GM12872 (cell line): Measurements from ENCODE around the gene FAM177A1.

Source experiments
- TF ChIP-seq, protein P1 (sequence below): IDR thresholded peaks from 3 replicates; pipeline ENCODE4 v1.5.1; 2011; ENCODE audit warnings: low read depth, mild to moderate bottlenecking, low read length, moderate library complexity; ENCODE audit not compliant: insufficient read depth

FAM177A1 gene, protein sequence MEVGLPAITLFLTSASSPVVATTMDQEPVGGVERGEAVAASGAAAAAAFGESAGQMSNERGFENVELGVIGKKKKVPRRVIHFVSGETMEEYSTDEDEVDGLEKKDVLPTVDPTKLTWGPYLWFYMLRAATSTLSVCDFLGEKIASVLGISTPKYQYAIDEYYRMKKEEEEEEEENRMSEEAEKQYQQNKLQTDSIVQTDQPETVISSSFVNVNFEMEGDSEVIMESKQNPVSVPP

DNA sequence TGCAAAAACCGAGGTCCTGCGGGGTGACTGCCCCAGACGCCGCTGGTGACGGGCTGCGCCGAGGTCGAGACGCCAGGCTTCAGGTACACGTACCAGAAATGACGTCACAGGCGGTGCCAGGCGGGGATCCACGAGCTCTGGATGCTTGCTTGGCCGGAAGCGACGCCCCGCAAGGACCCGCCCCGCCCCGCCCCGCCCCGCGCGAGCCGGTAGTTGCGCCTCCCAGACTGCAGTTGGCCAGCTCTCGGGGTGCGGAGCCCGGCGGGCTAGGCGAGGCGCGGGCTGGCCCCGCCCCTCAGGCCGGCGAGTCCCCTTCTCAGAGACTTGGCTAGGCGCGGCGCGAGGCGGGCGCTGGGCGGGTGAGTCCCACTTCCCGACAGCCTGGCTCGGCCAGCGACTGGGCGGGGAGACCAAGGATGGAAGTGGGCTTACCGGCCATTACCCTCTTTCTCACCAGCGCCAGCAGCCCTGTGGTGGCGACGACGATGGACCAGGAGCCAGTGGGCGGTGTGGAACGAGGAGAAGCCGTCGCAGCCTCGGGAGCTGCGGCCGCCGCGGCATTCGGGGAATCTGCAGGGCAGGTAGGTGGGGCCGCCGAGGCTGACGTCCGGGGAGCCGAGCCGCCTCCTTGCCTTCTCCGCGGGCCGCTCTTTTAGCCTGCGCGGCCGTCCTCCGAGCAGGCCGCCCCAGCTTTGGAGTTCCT lies at the start of gene FAM177A1:
Gene FAM177A1 (plus strand): TSS at position 225 of the 703 bp plus-strand sequence. CDS start 192 bp downstream, at position 417.
- TF ChIP-seq, protein P1, sequence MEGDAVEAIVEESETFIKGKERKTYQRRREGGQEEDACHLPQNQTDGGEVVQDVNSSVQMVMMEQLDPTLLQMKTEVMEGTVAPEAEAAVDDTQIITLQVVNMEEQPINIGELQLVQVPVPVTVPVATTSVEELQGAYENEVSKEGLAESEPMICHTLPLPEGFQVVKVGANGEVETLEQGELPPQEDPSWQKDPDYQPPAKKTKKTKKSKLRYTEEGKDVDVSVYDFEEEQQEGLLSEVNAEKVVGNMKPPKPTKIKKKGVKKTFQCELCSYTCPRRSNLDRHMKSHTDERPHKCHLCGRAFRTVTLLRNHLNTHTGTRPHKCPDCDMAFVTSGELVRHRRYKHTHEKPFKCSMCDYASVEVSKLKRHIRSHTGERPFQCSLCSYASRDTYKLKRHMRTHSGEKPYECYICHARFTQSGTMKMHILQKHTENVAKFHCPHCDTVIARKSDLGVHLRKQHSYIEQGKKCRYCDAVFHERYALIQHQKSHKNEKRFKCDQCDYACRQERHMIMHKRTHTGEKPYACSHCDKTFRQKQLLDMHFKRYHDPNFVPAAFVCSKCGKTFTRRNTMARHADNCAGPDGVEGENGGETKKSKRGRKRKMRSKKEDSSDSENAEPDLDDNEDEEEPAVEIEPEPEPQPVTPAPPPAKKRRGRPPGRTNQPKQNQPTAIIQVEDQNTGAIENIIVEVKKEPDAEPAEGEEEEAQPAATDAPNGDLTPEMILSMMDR: no peak

DNA sequence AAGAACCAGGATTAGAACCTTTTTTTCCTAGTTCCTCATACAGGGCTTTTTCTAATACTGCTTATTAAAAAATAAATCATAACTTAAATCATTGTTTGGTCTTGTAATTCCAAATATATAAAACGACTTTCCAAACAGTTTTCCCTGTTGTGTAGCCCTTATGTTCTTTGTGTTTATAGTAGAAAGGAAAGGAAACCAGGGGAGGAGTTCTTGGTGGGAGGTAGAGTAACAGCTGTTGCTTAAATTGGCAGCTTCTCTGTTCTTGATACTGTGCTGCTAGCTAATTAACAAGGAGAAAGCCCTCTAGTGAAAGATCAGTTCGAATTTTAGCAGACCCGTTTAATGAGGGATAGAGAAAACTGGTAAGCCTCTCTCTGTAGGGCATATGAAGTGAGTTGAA lies 48.3 kb upstream of the FAM177A1 start:
- TF ChIP-seq, protein P1: no peak

DNA sequence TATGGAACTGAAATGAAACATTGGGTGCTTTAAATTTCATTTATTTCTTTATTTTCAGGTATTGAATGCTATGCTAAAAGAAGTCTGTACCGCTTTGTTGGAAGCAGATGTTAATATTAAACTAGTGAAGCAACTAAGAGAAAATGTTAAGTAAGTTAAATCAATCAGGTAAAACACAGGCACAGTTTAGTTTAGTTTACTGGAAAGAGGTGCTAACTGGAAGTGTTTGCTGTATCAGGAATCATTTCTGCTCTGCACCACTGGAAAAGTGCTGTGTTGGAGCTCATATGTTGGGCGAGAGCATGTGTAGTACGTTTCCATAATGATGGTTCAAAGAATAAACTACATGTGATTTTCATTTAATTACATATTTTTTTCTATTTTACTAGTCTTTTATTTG lies 46.6 kb upstream of the FAM177A1 start:
- TF ChIP-seq, protein P1: no peak

DNA sequence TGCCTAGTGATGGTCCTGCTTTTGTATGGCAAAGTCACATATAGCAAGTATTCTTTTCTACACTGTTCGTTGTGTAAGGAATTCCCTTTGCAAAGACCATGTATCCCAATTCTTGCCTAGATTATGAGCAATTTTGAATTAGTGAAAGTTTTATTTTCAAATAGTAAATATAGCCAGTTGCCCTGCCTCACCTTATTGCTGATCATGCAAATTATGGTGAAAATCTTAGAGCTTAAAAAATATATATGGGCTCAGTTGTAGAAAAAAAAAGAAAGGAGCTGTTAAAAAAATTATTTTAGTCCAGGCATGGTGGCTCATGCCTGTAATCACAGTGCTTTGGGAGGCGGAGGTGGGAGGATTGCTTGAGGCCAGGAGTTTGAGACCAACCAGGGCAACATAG lies 44.5 kb upstream of the FAM177A1 start:
- TF ChIP-seq, protein P1: no peak

DNA sequence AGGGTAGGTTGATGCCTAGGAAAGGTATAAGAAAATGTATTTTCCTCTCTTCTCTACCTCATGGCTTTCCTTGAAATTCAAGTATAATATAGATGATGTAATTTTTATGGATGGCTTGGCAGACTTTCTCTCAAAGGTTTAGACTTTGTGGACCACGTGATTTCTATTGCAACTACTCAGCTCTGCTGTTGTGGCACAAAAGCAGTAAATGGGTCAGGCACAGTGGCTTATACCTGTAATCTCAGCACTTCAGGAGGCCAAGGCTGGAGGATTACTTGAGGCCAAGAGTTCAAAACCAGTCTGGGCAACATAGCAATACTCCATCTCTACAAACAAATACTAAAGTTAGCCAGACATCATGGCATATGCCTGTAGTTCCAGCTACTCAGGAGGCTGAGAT lies 41.2 kb upstream of the FAM177A1 start:
- TF ChIP-seq, protein P1: no peak

DNA sequence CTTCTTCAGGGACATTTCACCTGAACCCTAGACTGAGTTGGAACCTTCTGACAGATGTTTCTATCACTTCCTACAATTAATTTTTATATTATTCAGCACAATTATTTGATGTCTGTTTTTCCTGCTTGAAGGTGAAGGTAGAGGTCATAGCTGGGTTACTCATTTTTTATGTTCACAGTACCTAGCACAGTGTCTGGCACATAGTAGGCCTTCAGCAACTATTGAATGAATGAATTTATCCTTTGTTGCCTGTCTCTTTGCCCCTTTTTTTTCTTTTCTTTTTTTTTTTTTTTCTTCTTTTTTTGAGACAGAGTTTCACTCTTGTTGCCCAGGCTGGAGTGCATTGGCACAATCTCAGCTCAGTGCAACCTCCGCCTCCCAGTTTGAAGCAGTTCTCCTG lies 29.5 kb upstream of the FAM177A1 start:
- TF ChIP-seq, protein P1: no peak

DNA sequence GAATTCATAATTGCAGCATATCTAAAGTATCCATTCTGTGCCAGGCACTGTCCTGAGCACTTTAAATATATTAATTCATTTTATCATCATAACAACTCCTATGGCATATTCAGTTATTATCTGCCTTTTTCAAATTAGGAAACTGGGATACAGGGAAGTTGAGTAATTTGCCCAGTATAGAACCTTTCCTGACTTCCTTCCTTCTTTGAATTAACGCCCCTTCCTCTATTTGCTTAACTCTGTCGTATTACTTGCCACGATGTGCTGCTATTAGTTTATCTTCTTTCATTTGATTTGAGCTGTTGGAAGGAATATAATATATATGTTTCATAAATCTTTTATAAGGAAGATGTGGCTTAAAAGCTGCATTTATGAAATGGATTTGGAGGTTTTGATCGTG lies 25.4 kb upstream of the FAM177A1 start:
- TF ChIP-seq, protein P1: no peak
